HG03442 (cell line): Measurements from ENCODE around the gene ZFP14.
"Not testable (repeated sequence)": the region's sequence is repeated elsewhere in the genome, so short reads cannot be mapped to it uniquely, and the experiment has no call there.

Experiments used
- ATAC-seq: cut with Tn5 transposase; IDR thresholded peaks from one replicate; pipeline ENCODE4 v1.9.1; 2021; ENCODE audit warnings: mild to moderate bottlenecking, moderate library complexity; ENCODE audit not compliant: unreplicated experiment

The ZFP14 gene

GRCh38 chr19:36331353-36332228 lies 47.4 kb downstream of the ZFP14 start:
- ATAC-seq: no peak

GRCh38 chr19:36330216-36330615 lies 48.8 kb downstream of the ZFP14 start:
- ATAC-seq: no peak

- ATAC-seq: not testable (repeated sequence)
These were observed 49.5 kb downstream of the ZFP14 start for GRCh38 chr19:36329534-36329933.

DNA sequence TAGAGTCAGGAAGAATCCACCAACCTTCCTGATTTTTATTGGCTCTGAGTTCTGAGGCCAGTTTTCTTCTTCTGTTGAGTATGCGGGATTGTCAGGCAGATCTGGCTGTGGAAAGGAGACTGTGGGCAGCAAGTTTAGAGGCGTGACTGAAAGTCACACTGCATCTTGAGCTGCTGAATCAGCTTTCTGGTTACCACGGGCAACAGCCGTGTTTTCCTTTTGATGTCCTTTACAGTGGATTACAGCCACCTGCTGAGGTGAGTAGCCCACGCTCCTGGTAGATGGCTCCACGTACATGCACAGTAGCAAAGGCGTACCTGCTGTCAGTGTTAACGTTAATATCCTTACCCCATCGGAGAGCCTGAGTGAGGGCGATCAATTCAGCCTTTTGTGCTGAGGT lies 52.4 kb downstream of the ZFP14 start:
- not testable (repeated sequence) for ATAC-seq

- ATAC-seq: not testable (repeated sequence)
These were observed 63.8 kb downstream of the ZFP14 start for GRCh38 chr19:36315164-36315563.

- ATAC-seq: not testable (repeated sequence)
These were observed 64.9 kb downstream of the ZFP14 start for GRCh38 chr19:36314053-36314452.

- not testable (repeated sequence) for ATAC-seq
These were observed 67.8 kb downstream of the ZFP14 start for GRCh38 chr19:36311098-36311760.

GRCh38 chr19:36310416-36310990 lies 68.5 kb downstream of the ZFP14 start:
- not testable (repeated sequence) for ATAC-seq

GRCh38 chr19:36309759-36310158 lies 69.2 kb downstream of the ZFP14 start:
- ATAC-seq: not testable (repeated sequence)

GRCh38 chr19:36309309-36309708 lies 69.7 kb downstream of the ZFP14 start:
- ATAC-seq: not testable (repeated sequence)

DNA sequence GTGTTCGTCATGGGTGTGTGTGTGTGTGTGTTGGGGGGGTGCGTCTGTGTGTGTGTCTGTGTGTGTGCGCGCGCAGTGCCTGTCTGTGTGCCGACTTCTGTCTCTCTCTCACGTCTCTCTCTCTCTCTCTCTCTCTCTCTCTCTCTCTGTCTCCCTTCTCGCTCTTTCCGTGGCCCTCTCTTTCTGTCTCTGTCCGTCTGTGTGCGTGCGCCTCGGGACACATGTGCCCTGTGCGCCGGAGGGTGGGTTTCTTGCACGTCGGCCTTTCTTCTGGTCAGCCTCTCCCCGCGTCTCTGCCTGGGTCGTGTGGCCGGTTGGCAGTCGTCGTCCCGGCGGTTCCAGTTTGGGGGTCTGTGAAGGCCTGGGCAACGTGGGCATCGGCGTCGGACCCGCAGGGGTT lies 86.7 kb downstream of the ZFP14 start:
- not testable (repeated sequence) for ATAC-seq
